ENCODE results near the gene VIPR1.

GRCh38 chr3:42498791-42499477 lies 3.5 kb upstream of the VIPR1 start:
- TF ChIP-seq CTCF (IDR thresholded peaks at IDR 0.05) (no peak), POLR2A (IDR thresholded peaks at IDR 0.05) (no peak)
